ENCODE data around the gene TRPM5. TPM values are rescaled to one million over a fixed set of nuclear protein-coding genes. Genes with fewer than 3 reads are reported as not detected.

TRPM5 gene
- total and polyA plus RNA-seq, 9 of the 15 experiments (the other 6 are each of a cell fraction or from before 2014, with no cell fraction given): not detected

- TF ChIP-seq ZNF239 (CRISPR knock-in tag; IDR thresholded peaks at IDR 0.05) (no peak), ZNF324 (CRISPR knock-in tag; IDR thresholded peaks at IDR 0.05) (no peak), MAFG (tag; conservative IDR thresholded peaks at IDR 0.05) (no peak), PHF8 (IDR thresholded peaks at IDR 0.05; ENCODE audit: borderline replicate concordance, low read length) (no peak), MTA1 (IDR thresholded peaks at IDR 0.05; ENCODE audit: borderline replicate concordance) (no peak), SMARCC2 (IDR thresholded peaks at IDR 0.05; ENCODE audit: low read depth) (no peak), ATF7 (IDR thresholded peaks at IDR 0.05) (no peak), ZNF354B (CRISPR knock-in tag; IDR thresholded peaks at IDR 0.05) (no peak)
- TF ChIP-seq, protein P1, sequence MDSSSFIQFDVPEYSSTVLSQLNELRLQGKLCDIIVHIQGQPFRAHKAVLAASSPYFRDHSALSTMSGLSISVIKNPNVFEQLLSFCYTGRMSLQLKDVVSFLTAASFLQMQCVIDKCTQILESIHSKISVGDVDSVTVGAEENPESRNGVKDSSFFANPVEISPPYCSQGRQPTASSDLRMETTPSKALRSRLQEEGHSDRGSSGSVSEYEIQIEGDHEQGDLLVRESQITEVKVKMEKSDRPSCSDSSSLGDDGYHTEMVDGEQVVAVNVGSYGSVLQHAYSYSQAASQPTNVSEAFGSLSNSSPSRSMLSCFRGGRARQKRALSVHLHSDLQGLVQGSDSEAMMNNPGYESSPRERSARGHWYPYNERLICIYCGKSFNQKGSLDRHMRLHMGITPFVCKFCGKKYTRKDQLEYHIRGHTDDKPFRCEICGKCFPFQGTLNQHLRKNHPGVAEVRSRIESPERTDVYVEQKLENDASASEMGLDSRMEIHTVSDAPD (CRISPR knock-in tag; IDR thresholded peaks at IDR 0.05): no peak
Observed at GRCh38 chr11:2417856-2418692, 26.2 kb downstream of the TRPM5 start (continued).

- H2AFZ ChIP-seq (ENCODE audit: low read depth, low read length): no peak overlapping the region
- intact Hi-C loops (cut with micrococcal nuclease): no loop called here
- FAIRE-seq: no peak
- H3K27ac ChIP-seq (ENCODE audit: extremely low read depth, low read depth, low read length): no peak overlapping the region
- no peaks in the 10 kb centered on the region for H3K36me3 ChIP-seq (ENCODE audit: control insufficient read depth, insufficient read depth, low read length)
- ChIA-PET CTCF (ENCODE audit: low intra/inter-chr PET ratio) (interaction anchor here (1.5 kb wide), 1 partner anchor 219 kb away, joined by 3 read pairs; no protein-coding TSS in a partner anchor), POLR2A (interaction anchor here (1.0 to 1.1 kb wide), 2 partner anchors 11 to 16 kb away, joined by 3 read pairs; partner anchors contain the start of gene TSSC4)
- no peak for ATAC-seq
- no peaks in the 10 kb centered on the region for H3K9me3 ChIP-seq (replicated peaks; ENCODE audit: control insufficient read depth, insufficient read depth, low read depth, low read length)
- no peak overlapping the region for H3K9ac ChIP-seq (ENCODE audit: insufficient read depth in 1 of 2, low read depth in 2 of 2, low read length in 2 of 2)
- no TSS peak for BruUV-seq (replicated peaks)
- peaks cover 6 to 67% of the 10 kb centered on the region in 2 experiments; a peak in 4 of 5 replicates for H3K27me3 ChIP-seq (ENCODE audit: control insufficient read depth in 2 of 2, insufficient read depth in 2 of 2, low read length in 2 of 2)
- 6% methylated on average over 17 of the region's 18 CpGs for whole genome bisulfite sequencing (ENCODE audit: insufficient coverage, low coverage, missing lambda C conversion rate)
- TF ChIP-seq HNRNPL (IDR thresholded peaks at IDR 0.05; ENCODE audit: low read depth, low read length) (no peak), DPF2 (IDR thresholded peaks at IDR 0.05) (no peak), MEIS2 (IDR thresholded peaks at IDR 0.05; ENCODE audit: partially characterized antibody) (no peak), ESRRA (IDR thresholded peaks at IDR 0.05; ENCODE audit: borderline replicate concordance, low read depth) (no peak), FOXO4 (CRISPR knock-in tag; IDR thresholded peaks at IDR 0.05) (no peak), XRCC4 (IDR thresholded peaks at IDR 0.05; ENCODE audit: extremely low read depth, insufficient read depth, insufficient read length) (no peak), TFAM (CRISPR knock-in tag; conservative IDR thresholded peaks at IDR 0.05) (no peak)
- no peaks in the 10 kb centered on the region for H3K9me1 ChIP-seq (ENCODE audit: control insufficient read depth, insufficient read depth, low read length)
- H3K79me2 ChIP-seq (ENCODE audit: control insufficient read depth, insufficient read depth, low read length): no peaks in the 10 kb centered on the region
- no peak overlapping the region for H3K4me3 ChIP-seq
- peaks cover 16% of the 10 kb centered on the region; the same call in 1 of the 2 replicates for H4K20me1 ChIP-seq (replicated peaks; ENCODE audit: control insufficient read depth, insufficient read depth, low read length)
- peaks cover 0 to 76% of the 10 kb centered on the region in 2 experiments; a peak in 3 of 5 replicates for H3K4me1 ChIP-seq (replicated peaks in 1 of 2; ENCODE audit: control insufficient read depth in 2 of 2, insufficient read depth in 2 of 2, low read length in 2 of 2)
- H3K4me2 ChIP-seq (ENCODE audit: insufficient read depth, low read length): no peak overlapping the region
- in situ Hi-C loops (cut with MboI): loop anchor here (5.0 kb wide), 2 partner anchors 104 to 214 kb away; no protein-coding TSS in a partner anchor
- DNase-seq (ENCODE audit: extremely low read depth in 1 of 4, low spot score in 3 of 4): no peak
Observed at GRCh38 chr11:2416765-2417164, 27.5 kb downstream of the TRPM5 start.

Measured in K562 (cell line).